SK-N-SH (cell line): ENCODE measurements around the gene TIGAR. TPM values are rescaled to one million over a fixed set of nuclear protein-coding genes. Genes with fewer than 3 reads are reported as not detected.

Source experiments
- CTCF ChIA-PET: fragments of 300-600, 350-600 bp; formaldehyde crosslinking; extraction: SDS; loops from one replicate; lab custom pipeline; 2021; lab: Yijun Ruan, JAX
- POLR2A ChIA-PET: fragments of 350-600 bp; sonication (Branson Sonifier 250); formaldehyde crosslinking; extraction: SDS; loops from one replicate; lab custom pipeline; 2020; ENCODE audit warnings: antibody characterized with exemption, inconsistent platforms; lab: Yijun Ruan, JAX
- DNase-seq: peaks from one replicate; pipeline ENCODE4 v3.0.0; 2012
- H2AFZ ChIP-seq: fragments of 200-600 bp; sonication (generic); 2 replicates; pipeline ENCODE4 v1.8.1; 2016; ENCODE audit warnings: antibody characterized with exemption, mild to moderate bottlenecking, low read depth
- H3F3A ChIP-seq: fragments of 200-600 bp; sonication (generic); replicated peaks from 2 replicates; pipeline ENCODE3; 2016; ENCODE audit warnings: antibody characterized with exemption, mild to moderate bottlenecking; ENCODE audit not compliant: insufficient read depth
- H3K27ac ChIP-seq, 2 experiments: fragments of 200-500 bp in 1 of 2; fragments of 200-600 bp in 1 of 2; sonication (Bioruptor generic) in 1 of 2; sonication (generic), shearing (Covaris generic) in 1 of 2; 2 replicates each; pipeline versions ENCODE4 v1.5.1 to v1.6.1; 2014 to 2016; ENCODE audit warnings: low read depth in 2 of 2, inconsistent platforms in 1 of 2, low read length in 1 of 2, mild to moderate bottlenecking in 1 of 2, mixed read lengths in 1 of 2
- H3K27me3 ChIP-seq: fragments of 200-600 bp; sonication (generic), shearing (Covaris generic); 2 replicates; pipeline ENCODE4 v1.6.1; 2016; ENCODE audit warnings: mixed run types; ENCODE audit not compliant: insufficient read depth
- H3K36me3 ChIP-seq, 2 experiments: fragments of 200-500 bp in 1 of 2; fragments of 200-600 bp in 1 of 2; sonication (Bioruptor generic) in 1 of 2; sonication (generic) in 1 of 2; replicated peaks in 1 of 2; 2 replicates each; pipeline versions ENCODE3 to v1.5.1; 2014 to 2016; ENCODE audit warnings: low read length in 1 of 2, mild to moderate bottlenecking in 1 of 2; ENCODE audit not compliant: insufficient read depth in 2 of 2, control insufficient read depth in 1 of 2
- H3K4me1 ChIP-seq, 2 experiments: fragments of 200-500 bp in 1 of 2; fragments of 200-600 bp in 1 of 2; sonication (Bioruptor generic) in 1 of 2; sonication (generic), shearing (Covaris generic) in 1 of 2; 2 replicates each; pipeline versions ENCODE4 v1.5.1 to v1.6.1; 2014 to 2016; ENCODE audit warnings: low read depth in 1 of 2, low read length in 1 of 2, mixed run types in 1 of 2; ENCODE audit not compliant: insufficient read depth in 2 of 2, control insufficient read depth in 1 of 2
- H3K4me2 ChIP-seq: fragments of 200-600 bp; sonication (generic), shearing (Covaris generic); 2 replicates; pipeline ENCODE4 v1.6.1; 2017; ENCODE audit warnings: mixed run types
- H3K4me3 ChIP-seq, 2 experiments: fragments of 200-500 bp in 1 of 2; fragments of 200-600 bp in 1 of 2; sonication (Bioruptor generic) in 1 of 2; sonication (generic), shearing (Covaris generic) in 1 of 2; 2 replicates each; pipeline versions ENCODE4 v1.5.1 to v1.8.1; 2014 to 2016; ENCODE audit warnings: low read depth in 2 of 2, inconsistent platforms in 1 of 2, low read length in 1 of 2, mild to moderate bottlenecking in 1 of 2, mixed read lengths in 1 of 2, moderate library complexity in 1 of 2
- H3K79me2 ChIP-seq: fragments of 200-600 bp; sonication (generic); 2 replicates; pipeline ENCODE4 v1.8.1; 2017; ENCODE audit warnings: mild to moderate bottlenecking; ENCODE audit not compliant: insufficient read depth
- H3K9ac ChIP-seq: fragments of 200-600 bp; sonication (generic); 2 replicates; pipeline ENCODE4 v1.6.1; 2017; ENCODE audit warnings: mixed run types
- H3K9me2 ChIP-seq: fragments of 200-600 bp; sonication (generic); 2 replicates; pipeline ENCODE4 v1.6.1; 2017; ENCODE audit warnings: mixed run types
- H3K9me3 ChIP-seq: fragments of 200-600 bp; sonication (generic); 2 replicates; pipeline ENCODE4 v1.6.1; 2017; ENCODE audit warnings: mixed run types, mild to moderate bottlenecking, moderate library complexity
- H4K20me1 ChIP-seq: fragments of 200-600 bp; sonication (generic); 2 replicates; pipeline ENCODE4 v1.6.1; 2017; ENCODE audit warnings: mild to moderate bottlenecking, mixed run types; ENCODE audit not compliant: insufficient read depth
- ELF1 ChIP-seq: IDR thresholded peaks from 2 replicates; pipeline ENCODE4 v1.4.0; 2012
- EP300 ChIP-seq, 2 experiments: IDR thresholded peaks; 2 replicates each; pipeline versions ENCODE4 v1.4.0 to v1.6.1; 2012; ENCODE audit warnings: borderline replicate concordance in 1 of 2, low read depth in 1 of 2, low read length in 1 of 2
- FOSL2 ChIP-seq: IDR thresholded peaks from 2 replicates; pipeline ENCODE4 v1.4.0; 2012; ENCODE audit warnings: low read depth, mild to moderate bottlenecking, moderate library complexity, borderline replicate concordance
- FOXM1 ChIP-seq: IDR thresholded peaks from 2 replicates; pipeline ENCODE4 v1.4.0; 2012; ENCODE audit warnings: low read depth, mild to moderate bottlenecking
- JUND ChIP-seq: IDR thresholded peaks from 2 replicates; pipeline ENCODE4 v1.4.0; 2012
- MEF2A ChIP-seq: IDR thresholded peaks from 2 replicates; pipeline ENCODE4 v1.4.0; 2012; ENCODE audit warnings: low read depth, borderline replicate concordance
- NRF1 ChIP-seq: IDR thresholded peaks from 2 replicates; pipeline ENCODE4 v1.6.1; 2012; ENCODE audit warnings: low read depth, mild to moderate bottlenecking, low read length
- RXRA ChIP-seq: IDR thresholded peaks from 2 replicates; pipeline ENCODE4 v1.4.0; 2012; ENCODE audit warnings: low read depth, mild to moderate bottlenecking, borderline replicate concordance
- SMC3 ChIP-seq: IDR thresholded peaks from 2 replicates; pipeline ENCODE4 v1.6.1; 2012; ENCODE audit warnings: low read depth, low read length, improper control_type of control experiment
- TAF1 ChIP-seq: IDR thresholded peaks from 2 replicates; pipeline ENCODE4 v1.6.1; 2012; ENCODE audit warnings: low read depth, mild to moderate bottlenecking, low read length, moderate library complexity, borderline replicate concordance
- TCF12 ChIP-seq: IDR thresholded peaks from 2 replicates; pipeline ENCODE4 v1.4.0; 2012
- TEAD4 ChIP-seq: IDR thresholded peaks from 2 replicates; pipeline ENCODE4 v1.4.0; 2012; ENCODE audit warnings: mild to moderate bottlenecking, borderline replicate concordance; ENCODE audit not compliant: insufficient read depth
- YY1 ChIP-seq: IDR thresholded peaks from 2 replicates; pipeline ENCODE4 v1.4.0; 2012; ENCODE audit warnings: low read depth, mild to moderate bottlenecking
- WGBS: methylation state at CpG from one replicate; pipeline ENCODE4 v1.1.6; 2017; ENCODE audit warnings: low lambda C conversion rate; 5-methylcytosine and 5-hydroxymethylcytosine counted together
- polyA plus RNA-seq, 3 experiments: library from polyadenylated mRNA; depleted of rRNA; stranded (reverse); fragments of >200 nt; gene quantifications; 2 replicates each; pipeline ENCODE4 v1.2.3, GENCODE V29; 2012
- TF ChIP-seq, protein P1 (sequence below): fragments of 200-600 bp; sonication (generic); IDR thresholded peaks from 2 replicates; pipeline ENCODE4 v1.6.1; 2017; ENCODE audit warnings: antibody characterized with exemption, mild to moderate bottlenecking, moderate library complexity
- TF ChIP-seq, protein P2 (sequence below): IDR thresholded peaks from 2 replicates; pipeline ENCODE4; 2012
- TF ChIP-seq, protein P3 (sequence below): IDR thresholded peaks from 2 replicates; pipeline ENCODE4 v1.4.0; 2012; ENCODE audit warnings: low read depth, borderline replicate concordance
- TF ChIP-seq, protein P4 (sequence below): IDR thresholded peaks from 2 replicates; pipeline ENCODE4 v1.4.0; 2012; ENCODE audit warnings: low read depth, borderline replicate concordance
- TF ChIP-seq, protein P5 (sequence below): fragments of 150-350 bp; IDR thresholded peaks from 2 replicates; pipeline ENCODE4 v1.6.1; 2017; ENCODE audit warnings: antibody characterized with exemption, low read length, low read depth, borderline replicate concordance
- TF ChIP-seq, protein P6 (sequence below): IDR thresholded peaks from 2 replicates; pipeline ENCODE4 v1.4.0; 2012; ENCODE audit warnings: low read depth

TIGAR gene
- polyA plus RNA-seq, 1 of the 3 experiments (the other 2 are of a cell fraction) = 8.3 TPM

DNA sequence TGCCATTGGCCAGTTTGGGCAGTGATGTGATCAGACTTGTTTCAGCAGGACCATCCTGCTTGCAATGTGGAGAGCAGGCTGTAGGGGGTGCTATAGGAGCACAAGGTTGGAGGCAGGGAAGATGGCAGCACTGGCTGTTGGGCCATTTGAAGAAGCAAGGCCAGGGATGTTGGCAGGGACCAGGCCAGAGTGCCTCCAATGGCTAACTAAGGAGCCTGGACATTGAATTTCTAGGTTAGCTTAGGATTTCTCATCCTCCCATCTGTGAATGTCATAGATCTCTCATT, 35.0 kb downstream of the TIGAR start (continued):
- TF ChIP-seq TAF1 (no peak), NRF1 (no peak), MEF2A (no peak), FOSL2 (no peak), ELF1 (no peak), SMC3 (0 out of 2 replicates have a peak, but pooled peaks have one; percentile 21)
- TF ChIP-seq, protein P1, sequence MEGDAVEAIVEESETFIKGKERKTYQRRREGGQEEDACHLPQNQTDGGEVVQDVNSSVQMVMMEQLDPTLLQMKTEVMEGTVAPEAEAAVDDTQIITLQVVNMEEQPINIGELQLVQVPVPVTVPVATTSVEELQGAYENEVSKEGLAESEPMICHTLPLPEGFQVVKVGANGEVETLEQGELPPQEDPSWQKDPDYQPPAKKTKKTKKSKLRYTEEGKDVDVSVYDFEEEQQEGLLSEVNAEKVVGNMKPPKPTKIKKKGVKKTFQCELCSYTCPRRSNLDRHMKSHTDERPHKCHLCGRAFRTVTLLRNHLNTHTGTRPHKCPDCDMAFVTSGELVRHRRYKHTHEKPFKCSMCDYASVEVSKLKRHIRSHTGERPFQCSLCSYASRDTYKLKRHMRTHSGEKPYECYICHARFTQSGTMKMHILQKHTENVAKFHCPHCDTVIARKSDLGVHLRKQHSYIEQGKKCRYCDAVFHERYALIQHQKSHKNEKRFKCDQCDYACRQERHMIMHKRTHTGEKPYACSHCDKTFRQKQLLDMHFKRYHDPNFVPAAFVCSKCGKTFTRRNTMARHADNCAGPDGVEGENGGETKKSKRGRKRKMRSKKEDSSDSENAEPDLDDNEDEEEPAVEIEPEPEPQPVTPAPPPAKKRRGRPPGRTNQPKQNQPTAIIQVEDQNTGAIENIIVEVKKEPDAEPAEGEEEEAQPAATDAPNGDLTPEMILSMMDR = peak; percentile 55
- TF ChIP-seq, protein P2, sequence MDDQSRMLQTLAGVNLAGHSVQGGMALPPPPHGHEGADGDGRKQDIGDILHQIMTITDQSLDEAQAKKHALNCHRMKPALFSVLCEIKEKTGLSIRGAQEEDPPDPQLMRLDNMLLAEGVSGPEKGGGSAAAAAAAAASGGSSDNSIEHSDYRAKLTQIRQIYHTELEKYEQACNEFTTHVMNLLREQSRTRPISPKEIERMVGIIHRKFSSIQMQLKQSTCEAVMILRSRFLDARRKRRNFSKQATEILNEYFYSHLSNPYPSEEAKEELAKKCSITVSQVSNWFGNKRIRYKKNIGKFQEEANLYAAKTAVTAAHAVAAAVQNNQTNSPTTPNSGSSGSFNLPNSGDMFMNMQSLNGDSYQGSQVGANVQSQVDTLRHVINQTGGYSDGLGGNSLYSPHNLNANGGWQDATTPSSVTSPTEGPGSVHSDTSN = no peak
- TF ChIP-seq, protein P3, sequence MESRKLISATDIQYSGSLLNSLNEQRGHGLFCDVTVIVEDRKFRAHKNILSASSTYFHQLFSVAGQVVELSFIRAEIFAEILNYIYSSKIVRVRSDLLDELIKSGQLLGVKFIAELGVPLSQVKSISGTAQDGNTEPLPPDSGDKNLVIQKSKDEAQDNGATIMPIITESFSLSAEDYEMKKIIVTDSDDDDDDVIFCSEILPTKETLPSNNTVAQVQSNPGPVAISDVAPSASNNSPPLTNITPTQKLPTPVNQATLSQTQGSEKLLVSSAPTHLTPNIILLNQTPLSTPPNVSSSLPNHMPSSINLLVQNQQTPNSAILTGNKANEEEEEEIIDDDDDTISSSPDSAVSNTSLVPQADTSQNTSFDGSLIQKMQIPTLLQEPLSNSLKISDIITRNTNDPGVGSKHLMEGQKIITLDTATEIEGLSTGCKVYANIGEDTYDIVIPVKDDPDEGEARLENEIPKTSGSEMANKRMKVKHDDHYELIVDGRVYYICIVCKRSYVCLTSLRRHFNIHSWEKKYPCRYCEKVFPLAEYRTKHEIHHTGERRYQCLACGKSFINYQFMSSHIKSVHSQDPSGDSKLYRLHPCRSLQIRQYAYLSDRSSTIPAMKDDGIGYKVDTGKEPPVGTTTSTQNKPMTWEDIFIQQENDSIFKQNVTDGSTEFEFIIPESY = no peak

DNA sequence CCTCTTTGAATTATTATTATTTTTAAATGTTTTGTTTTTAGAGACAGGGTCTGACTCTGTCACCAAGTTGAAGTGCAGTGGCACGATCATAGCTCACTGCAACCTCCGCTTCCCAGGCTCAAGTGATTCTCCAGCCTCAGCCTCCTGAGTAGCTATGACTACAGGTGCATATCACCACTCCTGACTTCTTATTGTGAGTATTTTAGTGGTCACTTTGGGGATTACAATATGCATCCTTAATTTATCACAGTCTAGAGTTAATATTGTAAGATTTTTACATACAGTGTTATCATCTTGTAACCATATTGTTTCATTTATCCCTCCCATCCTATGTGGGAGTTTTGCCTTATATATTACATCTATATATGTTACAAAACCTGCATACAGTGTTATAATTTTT, 45.1 kb downstream of the TIGAR start:
- H3K36me3 ChIP-seq = no peaks in the 10 kb centered on the region
- CTCF ChIA-PET = interaction anchor here (0.7 to 1.2 kb wide), 2 partner anchors 14 to 115 kb away, joined by 3 to 8 read pairs; partner anchors contain the start of gene FGF23
- H3K9me2 ChIP-seq = no peaks in the 10 kb centered on the region

More for the DNA sequence above, 45.1 kb downstream of the TIGAR start:
- Histone ChIP-seq H3K27ac (no peak overlapping the region), H3K27me3 (no peaks in the 10 kb centered on the region; the same call in 1 of the 2 replicates), H3K9me3 (no peaks in the 10 kb centered on the region), H3F3A (no peaks in the 10 kb centered on the region), H3K4me2 (no peak overlapping the region), H3K9ac (no peak overlapping the region), H3K4me1 (no peaks in the 10 kb centered on the region), H3K4me3 (no peak overlapping the region), H2AFZ (no peak overlapping the region), H3K79me2 (no peaks in the 10 kb centered on the region), H4K20me1 (no peaks in the 10 kb centered on the region)
- no peak for DNase-seq
- TF ChIP-seq, protein P4, sequence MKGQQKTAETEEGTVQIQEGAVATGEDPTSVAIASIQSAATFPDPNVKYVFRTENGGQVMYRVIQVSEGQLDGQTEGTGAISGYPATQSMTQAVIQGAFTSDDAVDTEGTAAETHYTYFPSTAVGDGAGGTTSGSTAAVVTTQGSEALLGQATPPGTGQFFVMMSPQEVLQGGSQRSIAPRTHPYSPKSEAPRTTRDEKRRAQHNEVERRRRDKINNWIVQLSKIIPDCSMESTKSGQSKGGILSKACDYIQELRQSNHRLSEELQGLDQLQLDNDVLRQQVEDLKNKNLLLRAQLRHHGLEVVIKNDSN = no peak
- no peak for TF ChIP-seq TCF12
- no peak for TF ChIP-seq YY1
- no peak for TF ChIP-seq EP300 (IDR thresholded peaks at IDR 0.05; ENCODE audit: borderline replicate concordance in 1 of 2, low read depth in 1 of 2, low read length in 1 of 2)
- no peak for TF ChIP-seq MEF2A
- TF ChIP-seq, protein P5, sequence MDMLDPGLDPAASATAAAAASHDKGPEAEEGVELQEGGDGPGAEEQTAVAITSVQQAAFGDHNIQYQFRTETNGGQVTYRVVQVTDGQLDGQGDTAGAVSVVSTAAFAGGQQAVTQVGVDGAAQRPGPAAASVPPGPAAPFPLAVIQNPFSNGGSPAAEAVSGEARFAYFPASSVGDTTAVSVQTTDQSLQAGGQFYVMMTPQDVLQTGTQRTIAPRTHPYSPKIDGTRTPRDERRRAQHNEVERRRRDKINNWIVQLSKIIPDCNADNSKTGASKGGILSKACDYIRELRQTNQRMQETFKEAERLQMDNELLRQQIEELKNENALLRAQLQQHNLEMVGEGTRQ = no peak
- no peak for TF ChIP-seq JUND
- TF ChIP-seq, protein P1 = no peak
- TF ChIP-seq, protein P6, sequence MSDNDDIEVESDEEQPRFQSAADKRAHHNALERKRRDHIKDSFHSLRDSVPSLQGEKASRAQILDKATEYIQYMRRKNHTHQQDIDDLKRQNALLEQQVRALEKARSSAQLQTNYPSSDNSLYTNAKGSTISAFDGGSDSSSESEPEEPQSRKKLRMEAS = no peak
- no peak for TF ChIP-seq FOSL2
- TF ChIP-seq RXRA = no peak
- TF ChIP-seq TEAD4 = no peak
- no peak for TF ChIP-seq FOXM1
- WGBS = 12% methylated on average over 2 of the region's 2 CpGs
- POLR2A ChIA-PET = no interaction called here
